Ishikawa (cell line): Measurements from ENCODE around the gene SLIT3.

ENCODE experiments used
- CEBPB ChIP-seq: IDR thresholded peaks from 2 replicates; pipeline ENCODE4 v1.6.1; 2012
- CREB1 ChIP-seq: IDR thresholded peaks from 2 replicates; pipeline ENCODE4 v1.6.1; 2012; ENCODE audit warnings: low read depth
- EGR1 ChIP-seq: IDR thresholded peaks from 2 replicates; pipeline ENCODE4 v1.6.1; 2012
- EP300 ChIP-seq: IDR thresholded peaks from 2 replicates; pipeline ENCODE4 v1.6.1; 2012; ENCODE audit warnings: borderline replicate concordance
- RAD21 ChIP-seq: IDR thresholded peaks from 2 replicates; pipeline ENCODE4 v1.6.1; 2012; ENCODE audit warnings: low read depth
- TAF1 ChIP-seq: IDR thresholded peaks from 2 replicates; pipeline ENCODE4 v1.6.1; 2012; ENCODE audit warnings: low read depth, mild to moderate bottlenecking
- TCF12 ChIP-seq: IDR thresholded peaks from 2 replicates; pipeline ENCODE4 v1.6.1; 2012; ENCODE audit warnings: low read depth
- TEAD4 ChIP-seq: IDR thresholded peaks from 2 replicates; pipeline ENCODE4 v1.6.1; 2012
- YY1 ChIP-seq: IDR thresholded peaks from 2 replicates; pipeline ENCODE4 v1.6.1; 2012; ENCODE audit warnings: low read depth
- ZBTB7A ChIP-seq: IDR thresholded peaks from 2 replicates; pipeline ENCODE4 v1.6.1; 2012; ENCODE audit warnings: low read depth
- TF ChIP-seq, protein P1 (sequence below): IDR thresholded peaks from 2 replicates; pipeline ENCODE4 v1.6.1; 2012
- TF ChIP-seq, protein P2 (sequence below): IDR thresholded peaks from 2 replicates; pipeline ENCODE4 v1.6.1; 2012; ENCODE audit warnings: low read depth, mild to moderate bottlenecking
- TF ChIP-seq, protein P3 (sequence below): IDR thresholded peaks from 2 replicates; pipeline ENCODE4 v1.6.1; 2012

DNA sequence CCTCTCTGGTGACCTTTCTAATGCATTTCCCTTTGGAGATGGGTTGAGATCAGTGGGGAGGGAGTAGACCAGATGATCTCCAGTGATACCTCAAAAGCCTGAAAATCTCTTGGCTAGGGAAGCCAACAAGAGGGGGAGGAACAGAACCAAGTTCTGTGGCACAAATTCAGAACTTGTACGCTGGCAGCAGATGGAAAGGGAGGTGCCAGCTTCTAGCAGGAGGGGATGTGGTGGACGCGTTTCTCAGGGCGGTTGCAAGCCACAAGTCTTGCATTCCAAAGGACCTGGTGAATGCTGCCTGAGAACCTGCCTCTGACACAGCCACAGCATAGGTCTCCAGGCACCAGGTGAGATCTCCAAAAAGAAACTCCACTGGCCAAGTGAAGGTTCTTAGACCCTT lies 13.4 kb downstream of the SLIT3 start:
- TF ChIP-seq, protein P1, sequence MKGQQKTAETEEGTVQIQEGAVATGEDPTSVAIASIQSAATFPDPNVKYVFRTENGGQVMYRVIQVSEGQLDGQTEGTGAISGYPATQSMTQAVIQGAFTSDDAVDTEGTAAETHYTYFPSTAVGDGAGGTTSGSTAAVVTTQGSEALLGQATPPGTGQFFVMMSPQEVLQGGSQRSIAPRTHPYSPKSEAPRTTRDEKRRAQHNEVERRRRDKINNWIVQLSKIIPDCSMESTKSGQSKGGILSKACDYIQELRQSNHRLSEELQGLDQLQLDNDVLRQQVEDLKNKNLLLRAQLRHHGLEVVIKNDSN, result no peak
- TF ChIP-seq, protein P2, sequence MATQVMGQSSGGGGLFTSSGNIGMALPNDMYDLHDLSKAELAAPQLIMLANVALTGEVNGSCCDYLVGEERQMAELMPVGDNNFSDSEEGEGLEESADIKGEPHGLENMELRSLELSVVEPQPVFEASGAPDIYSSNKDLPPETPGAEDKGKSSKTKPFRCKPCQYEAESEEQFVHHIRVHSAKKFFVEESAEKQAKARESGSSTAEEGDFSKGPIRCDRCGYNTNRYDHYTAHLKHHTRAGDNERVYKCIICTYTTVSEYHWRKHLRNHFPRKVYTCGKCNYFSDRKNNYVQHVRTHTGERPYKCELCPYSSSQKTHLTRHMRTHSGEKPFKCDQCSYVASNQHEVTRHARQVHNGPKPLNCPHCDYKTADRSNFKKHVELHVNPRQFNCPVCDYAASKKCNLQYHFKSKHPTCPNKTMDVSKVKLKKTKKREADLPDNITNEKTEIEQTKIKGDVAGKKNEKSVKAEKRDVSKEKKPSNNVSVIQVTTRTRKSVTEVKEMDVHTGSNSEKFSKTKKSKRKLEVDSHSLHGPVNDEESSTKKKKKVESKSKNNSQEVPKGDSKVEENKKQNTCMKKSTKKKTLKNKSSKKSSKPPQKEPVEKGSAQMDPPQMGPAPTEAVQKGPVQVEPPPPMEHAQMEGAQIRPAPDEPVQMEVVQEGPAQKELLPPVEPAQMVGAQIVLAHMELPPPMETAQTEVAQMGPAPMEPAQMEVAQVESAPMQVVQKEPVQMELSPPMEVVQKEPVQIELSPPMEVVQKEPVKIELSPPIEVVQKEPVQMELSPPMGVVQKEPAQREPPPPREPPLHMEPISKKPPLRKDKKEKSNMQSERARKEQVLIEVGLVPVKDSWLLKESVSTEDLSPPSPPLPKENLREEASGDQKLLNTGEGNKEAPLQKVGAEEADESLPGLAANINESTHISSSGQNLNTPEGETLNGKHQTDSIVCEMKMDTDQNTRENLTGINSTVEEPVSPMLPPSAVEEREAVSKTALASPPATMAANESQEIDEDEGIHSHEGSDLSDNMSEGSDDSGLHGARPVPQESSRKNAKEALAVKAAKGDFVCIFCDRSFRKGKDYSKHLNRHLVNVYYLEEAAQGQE, result no peak
- TF ChIP-seq EP300 (no peak), TEAD4 (no peak), CEBPB (no peak), YY1 (no peak), TAF1 (no peak), RAD21 (no peak), CREB1 (no peak), TCF12 (no peak), EGR1 (no peak), ZBTB7A (no peak)
- TF ChIP-seq, protein P3, sequence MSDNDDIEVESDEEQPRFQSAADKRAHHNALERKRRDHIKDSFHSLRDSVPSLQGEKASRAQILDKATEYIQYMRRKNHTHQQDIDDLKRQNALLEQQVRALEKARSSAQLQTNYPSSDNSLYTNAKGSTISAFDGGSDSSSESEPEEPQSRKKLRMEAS, result no peak
